OCI-LY7 (cell line): ENCODE measurements around the gene ARL15.

Experiments
- CTCF ChIP-seq: fragments of 200-600 bp; sonication (generic); conservative IDR thresholded peaks from 2 replicates; pipeline ENCODE4 v1.5.1; 2014; ENCODE audit warnings: mild to moderate bottlenecking, antibody characterized with exemption, low read length, moderate library complexity, mixed read lengths
- EZH2phosphoT487 ChIP-seq: fragments of 200-600 bp; sonication (generic); IDR thresholded peaks from 2 replicates; pipeline ENCODE4 v1.6.1; 2018; ENCODE audit warnings: low read depth, borderline replicate concordance, mild to moderate bottlenecking, mixed run types, antibody characterized with exemption, low read length, moderate library complexity, mixed read lengths

- TF ChIP-seq CTCF: no peak
- no peak for TF ChIP-seq EZH2phosphoT487
Measured at GRCh38 chr5:54285686-54286085, 24.7 kb downstream of the ARL15 start.
